Measurements from ENCODE around the gene ALDH3A1.
"Not testable (repeated sequence)": the region's sequence is repeated elsewhere in the genome, so short reads cannot be mapped to it uniquely, and the experiment has no call there.

Gene ALDH3A1

GRCh38 chr17:19747829-19748806 lies at the start of gene ALDH3A1:
Gene ALDH3A1, minus strand, starts transcription at chr17:19748298. Its CDS starts 3,169 bp downstream, at chr17:19745129.
- DNase-seq (ENCODE audit: low spot score): no peak

DNA sequence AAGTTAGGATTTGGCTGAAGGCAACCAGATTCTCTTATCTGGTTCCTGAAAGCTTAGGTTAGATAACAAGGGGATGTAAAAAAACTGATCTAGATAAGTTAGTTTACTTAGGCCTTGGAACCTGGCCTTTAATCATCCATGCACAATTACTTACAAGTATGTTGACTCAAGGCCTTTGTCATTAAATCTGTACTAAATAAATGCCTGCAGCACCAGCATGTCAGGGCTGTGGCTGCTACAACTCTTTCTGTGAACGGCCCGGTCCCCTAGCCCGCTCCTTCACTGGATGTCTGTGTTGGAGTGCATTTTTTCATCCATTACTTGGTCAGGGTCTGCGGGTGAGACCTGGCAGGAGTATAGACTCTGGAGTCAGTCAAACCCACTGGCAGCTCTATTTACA lies 48.4 kb upstream of the ALDH3A1 start:
- DNase-seq (ENCODE audit: low spot score): no peak

GRCh38 chr17:19791918-19792550 lies 43.9 kb upstream of the ALDH3A1 start:
- no peak for DNase-seq (ENCODE audit: low spot score)

DNA sequence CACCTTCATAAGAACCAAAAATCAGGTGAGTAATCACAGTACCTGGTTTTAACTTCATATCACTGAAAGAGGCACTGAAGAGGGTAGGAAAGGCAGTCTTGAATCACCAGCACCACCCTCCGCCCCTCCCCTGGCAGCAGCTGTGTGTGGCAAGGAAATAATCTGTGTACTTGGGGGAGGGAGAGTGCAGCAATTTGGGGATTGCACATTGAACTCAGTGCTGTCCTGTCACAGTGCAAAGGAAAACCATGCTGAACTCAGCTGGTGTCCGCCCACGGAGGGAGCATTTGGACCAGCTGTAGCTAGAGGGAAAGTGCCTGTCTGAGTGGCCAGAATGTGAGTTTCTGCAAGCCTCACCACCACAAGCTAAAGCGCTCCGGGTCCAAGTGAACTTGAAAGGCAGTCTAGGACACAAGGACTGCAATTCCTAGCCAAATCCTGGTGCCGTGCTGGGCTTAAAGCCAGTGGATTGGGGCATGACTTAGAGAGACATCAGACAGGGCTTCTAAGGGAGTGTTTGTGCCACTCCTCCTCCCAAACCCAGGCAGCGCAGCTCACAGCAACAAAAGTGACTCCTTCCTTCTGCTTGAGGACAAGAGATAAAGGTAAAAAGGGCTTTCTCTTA lies 39.7 kb upstream of the ALDH3A1 start:
- DNase-seq (ENCODE audit: low spot score): no peak

- no peak for DNase-seq (ENCODE audit: low spot score)
Observed at GRCh38 chr17:19785854-19786253, 37.8 kb upstream of the ALDH3A1 start.

DNA sequence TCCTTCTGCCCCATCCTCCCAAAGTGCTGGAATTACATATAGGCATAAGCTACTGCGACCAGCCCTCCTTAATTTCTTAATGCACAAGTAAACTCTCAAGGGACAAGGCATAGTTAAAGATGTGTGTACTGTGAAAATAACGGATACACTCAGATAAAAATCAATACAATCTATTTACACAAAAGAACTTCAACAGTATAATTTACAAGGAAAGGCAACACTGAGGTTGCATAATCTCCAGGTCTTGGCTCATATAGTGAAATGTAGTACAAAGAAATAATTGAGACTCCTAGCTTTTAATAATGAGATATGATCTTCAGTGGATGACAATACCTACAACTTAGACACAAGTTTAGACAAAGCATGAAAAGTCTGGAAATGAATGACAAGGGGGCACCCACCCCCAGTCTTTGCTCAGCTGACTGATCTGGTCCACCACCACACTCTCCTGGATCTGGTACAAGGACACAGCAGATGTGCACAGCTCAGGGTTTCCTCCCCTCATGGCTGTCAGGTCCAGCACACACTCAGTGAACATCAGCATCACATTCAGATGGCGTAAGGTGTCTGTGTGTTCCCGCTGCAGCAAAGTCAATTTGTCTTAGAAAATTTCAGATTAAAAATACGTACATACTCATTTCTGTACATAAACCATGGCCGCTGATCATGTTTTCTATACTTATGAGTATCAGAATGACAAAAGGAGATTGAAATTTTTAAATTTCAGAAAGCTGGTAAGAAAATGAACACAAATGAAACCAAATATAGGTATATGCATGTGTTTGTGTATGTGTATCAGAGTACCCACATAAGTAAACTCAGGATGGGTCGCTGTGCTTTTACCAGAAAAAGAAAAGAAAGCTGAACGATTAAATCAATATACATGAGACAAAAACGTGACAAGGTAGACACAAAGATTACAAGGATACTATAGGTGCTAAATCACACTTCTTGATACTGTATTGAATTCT lies 33.7 kb upstream of the ALDH3A1 start:
- DNase-seq (ENCODE audit: low spot score): no peak

DNA sequence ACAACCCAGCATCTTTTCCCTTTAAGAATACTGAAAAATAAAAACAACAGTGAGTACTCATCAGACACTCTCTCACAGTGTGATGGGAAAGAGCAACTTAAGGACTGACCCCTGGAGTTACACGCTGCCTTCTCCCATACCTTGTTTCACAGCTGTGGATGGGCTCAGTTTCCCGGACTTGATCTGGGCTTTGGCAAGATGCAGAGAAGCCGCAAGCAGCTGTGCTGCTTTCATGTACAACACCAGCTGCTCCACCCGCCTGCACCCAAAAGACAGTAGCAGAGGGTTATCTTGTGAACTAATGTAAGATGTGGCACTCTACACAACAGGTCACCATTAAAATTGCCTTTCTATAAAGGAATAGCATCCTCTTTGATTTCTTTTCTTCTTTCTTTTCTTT lies 32.7 kb upstream of the ALDH3A1 start:
- DNase-seq (ENCODE audit: low spot score): no peak

GRCh38 chr17:19773534-19773933 lies 25.4 kb upstream of the ALDH3A1 start:
- no peak for DNase-seq (ENCODE audit: low spot score)

- DNase-seq (ENCODE audit: low spot score): no peak
Observed at GRCh38 chr17:19771971-19772630, 24.0 kb upstream of the ALDH3A1 start.

GRCh38 chr17:19770985-19771735 lies 23.1 kb upstream of the ALDH3A1 start:
- no peak for DNase-seq (ENCODE audit: low spot score)

DNA sequence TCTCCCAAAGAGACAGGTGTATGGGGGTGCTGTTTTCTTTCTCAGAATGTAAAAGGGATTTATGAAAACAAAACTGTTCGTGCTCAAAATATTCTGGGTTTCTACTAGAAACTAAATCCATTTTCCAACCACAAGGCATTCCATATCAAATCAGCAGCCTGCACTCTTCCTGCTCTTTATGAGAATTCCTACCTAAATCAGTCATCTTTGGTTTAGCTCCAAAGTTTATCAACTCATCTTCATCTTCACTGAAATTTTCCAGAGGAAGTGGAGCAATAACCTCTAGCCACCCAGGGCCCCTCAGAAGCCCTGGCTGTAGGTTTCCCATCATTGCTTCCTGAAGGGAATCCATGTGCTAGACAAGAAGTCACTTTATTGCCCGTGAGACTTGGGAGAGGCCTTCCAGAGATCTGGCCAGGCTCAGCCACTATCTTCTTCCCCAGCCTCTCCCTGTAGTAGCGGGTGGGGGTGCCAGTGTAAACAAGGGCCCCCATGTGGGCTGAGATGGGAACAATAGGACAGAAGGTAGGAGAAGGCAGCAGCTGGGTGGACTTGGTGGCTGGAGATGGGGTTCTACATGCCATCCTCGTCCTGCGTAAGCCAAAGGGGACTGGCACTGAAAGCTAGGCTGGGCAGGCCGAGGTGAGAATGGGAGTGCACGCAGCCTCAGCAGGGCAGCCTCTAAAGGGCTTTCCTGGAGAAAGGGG lies 22.0 kb upstream of the ALDH3A1 start:
- no peak for DNase-seq (ENCODE audit: low spot score)

GRCh38 chr17:19768046-19768782 lies 20.1 kb upstream of the ALDH3A1 start:
- no peak for DNase-seq (ENCODE audit: low spot score)

- DNase-seq (ENCODE audit: low spot score): peak; percentile 68
Observed at GRCh38 chr17:19766421-19767270, 18.5 kb upstream of the ALDH3A1 start.

DNA sequence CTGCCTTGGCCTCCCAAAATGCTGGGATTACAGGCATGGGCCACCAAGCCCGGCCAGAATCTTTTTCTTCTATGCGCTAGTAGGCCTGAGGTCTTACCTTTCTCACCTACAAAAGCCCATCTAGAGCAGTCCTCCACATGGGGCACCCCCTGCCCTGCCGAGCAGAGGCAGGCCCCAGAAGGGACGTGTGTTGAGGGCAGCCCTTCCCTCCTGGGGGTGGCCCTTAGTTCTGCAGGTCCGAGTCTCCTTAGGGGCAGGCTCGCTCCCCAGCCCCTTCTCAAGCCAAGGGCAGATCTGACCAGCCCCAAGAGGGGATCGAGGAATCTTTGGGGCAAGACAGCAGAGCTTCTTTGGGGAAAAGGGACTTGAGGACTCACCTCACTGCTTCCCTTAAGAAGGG lies 17.9 kb upstream of the ALDH3A1 start:
- no peak for DNase-seq (ENCODE audit: low spot score)

DNA sequence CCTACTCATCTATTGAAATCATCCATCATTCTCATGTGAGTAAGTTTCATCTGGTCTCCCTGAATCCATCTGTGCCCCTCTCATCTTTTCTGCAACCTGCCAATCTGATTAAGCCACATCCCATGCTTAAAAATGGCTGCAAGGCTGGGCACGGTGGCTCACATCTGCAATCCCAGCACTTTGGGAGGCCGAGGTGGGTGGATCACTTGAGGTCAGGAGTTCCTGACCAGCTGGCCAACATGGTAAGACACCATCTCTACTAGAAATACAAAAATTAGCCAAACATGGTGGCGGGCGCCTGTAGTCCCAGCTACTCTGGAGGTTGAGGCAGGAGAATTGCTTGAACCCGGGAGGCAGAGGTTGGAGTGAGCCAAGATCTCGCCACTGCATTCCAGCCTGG lies 15.9 kb upstream of the ALDH3A1 start:
- DNase-seq (ENCODE audit: low spot score): not testable (repeated sequence)

DNA sequence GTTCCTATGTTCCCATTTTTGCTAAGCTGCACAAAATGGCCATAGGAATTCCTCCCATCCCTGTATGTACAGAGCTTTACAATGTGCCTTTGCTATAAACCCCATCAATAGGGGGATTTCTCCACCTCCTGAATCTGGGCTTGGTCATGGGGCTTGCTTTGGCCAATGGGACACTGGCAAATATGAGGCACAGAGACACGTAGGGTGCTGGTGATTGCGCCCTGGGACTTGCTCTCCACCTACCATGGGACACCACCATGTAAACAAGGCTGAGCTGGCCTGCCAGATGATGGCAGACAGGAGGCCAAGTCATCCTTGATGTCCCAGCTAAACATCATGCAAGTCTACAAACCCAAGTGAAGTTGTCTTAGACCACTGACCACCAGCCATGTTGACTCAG lies 15.3 kb upstream of the ALDH3A1 start:
- DNase-seq (ENCODE audit: low spot score): no peak

DNA sequence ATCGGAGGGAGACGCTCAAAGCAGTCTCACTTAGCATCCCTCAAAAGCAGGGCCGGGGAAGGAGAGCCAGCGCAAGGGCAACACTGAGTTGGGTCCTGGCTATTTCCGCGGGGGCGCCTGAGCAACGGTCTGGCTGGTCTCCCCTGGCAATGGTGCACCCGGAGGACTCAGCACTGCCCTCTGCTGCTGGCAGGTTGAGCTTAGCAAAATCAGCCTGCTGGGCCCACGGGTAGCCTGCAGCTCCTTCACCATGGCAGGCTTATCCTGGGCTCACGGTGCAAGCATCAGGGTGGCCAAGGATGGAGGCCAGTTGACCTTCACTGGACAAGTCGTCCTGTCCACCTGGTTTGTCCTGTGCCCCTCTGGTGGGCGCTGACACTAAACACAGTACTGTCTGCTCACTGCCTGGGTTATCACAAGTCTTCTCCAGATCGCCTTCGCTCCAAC lies 14.4 kb upstream of the ALDH3A1 start:
- no peak for DNase-seq (ENCODE audit: low spot score)

DNA sequence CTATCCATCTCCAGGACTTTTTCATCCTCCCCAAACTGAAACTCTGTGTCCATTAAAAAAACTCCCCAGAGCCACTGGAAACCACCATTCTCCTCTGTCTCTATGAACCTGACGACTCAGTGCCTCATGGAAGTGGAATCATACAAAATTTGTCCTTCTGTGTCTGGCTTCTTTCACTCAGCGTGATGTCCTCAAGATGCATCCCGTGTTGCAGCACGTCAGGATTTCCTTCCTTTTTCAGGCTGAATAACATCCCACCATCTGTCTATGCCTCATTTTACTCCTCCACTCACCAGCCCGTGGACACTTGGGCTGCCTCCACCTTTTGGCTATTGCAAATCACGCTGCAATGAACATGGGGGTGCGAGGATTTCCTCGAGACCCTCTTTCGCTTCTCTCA lies 12.6 kb upstream of the ALDH3A1 start:
- DNase-seq (ENCODE audit: low spot score): no peak

Measured in hematopoietic multipotent progenitor cell treated with erythropoietin and hydrocortisone succinate and interleukin-3 and kit ligand, for 15 days (in vitro differentiated cells).